ENCODE measurements around the gene DNHD1. TPM values are rescaled to one million over a fixed set of nuclear protein-coding genes. Genes with fewer than 3 reads are reported as not detected.

DNHD1 gene
- total and polyA plus RNA-seq, 9 of the 15 experiments (the other 6 are each of a cell fraction or from before 2014, with no cell fraction given) = 0.82 to 9.7 (median 3.8) TPM

GRCh38 chr11:6594142-6594768 lies 97.2 kb downstream of the DNHD1 start:
- Histone ChIP-seq H2AFZ (ENCODE audit: low read depth, low read length) (no peak overlapping the region), H3K4me1 (replicated peaks in 1 of 2; ENCODE audit: control insufficient read depth in 2 of 2, insufficient read depth in 2 of 2, low read length in 2 of 2) (peaks cover 0 to 2% of the 10 kb centered on the region in 2 experiments; a peak in 1 of 5 replicates), H3K27me3 (ENCODE audit: control insufficient read depth in 2 of 2, insufficient read depth in 2 of 2, low read length in 2 of 2) (no peaks in the 10 kb centered on the region), H3K9me1 (ENCODE audit: control insufficient read depth, insufficient read depth, low read length) (no peaks in the 10 kb centered on the region), H3K79me2 (ENCODE audit: control insufficient read depth, insufficient read depth, low read length) (peaks cover 10% of the 10 kb centered on the region; the same call in 2 of the 3 replicates), H3K9me3 (replicated peaks; ENCODE audit: control insufficient read depth, insufficient read depth, low read depth, low read length) (no peaks in the 10 kb centered on the region), H3K4me3 (no peak overlapping the region), H3K4me2 (ENCODE audit: insufficient read depth, low read length) (no peak overlapping the region), H3K9ac (ENCODE audit: insufficient read depth in 1 of 2, low read depth in 2 of 2, low read length in 2 of 2) (no peak overlapping the region), H3K27ac (ENCODE audit: extremely low read depth, low read depth, low read length) (no peak overlapping the region), H4K20me1 (replicated peaks; ENCODE audit: control insufficient read depth, insufficient read depth, low read length) (no peaks in the 10 kb centered on the region), H3K36me3 (ENCODE audit: control insufficient read depth, insufficient read depth, low read length) (peaks cover 56% of the 10 kb centered on the region)
- BruUV-seq (replicated peaks) = no TSS peak
- no peak; the same call in 2 of the 3 replicates for ATAC-seq
- no peak for DNase-seq (ENCODE audit: extremely low read depth in 1 of 4, low spot score in 3 of 4)
- in situ Hi-C loops (cut with MboI) = no loop called here
- 93% methylated on average over 3 of the region's 3 CpGs for WGBS (ENCODE audit: insufficient coverage, low coverage, missing lambda C conversion rate)
- no peak for FAIRE-seq
- intact Hi-C loops (cut with micrococcal nuclease) = no loop called here
- POLR2A ChIA-PET = interaction anchor here (0.8 to 3.5 kb wide), 6 partner anchors 10 to 63 kb away, joined by 3 to 17 read pairs (median 5); no protein-coding TSS in a partner anchor
- TF ChIP-seq ATF4 (CRISPR knock-in tag; IDR thresholded peaks at IDR 0.05) = no peak
- TF ChIP-seq FOXJ2 (tag; IDR thresholded peaks at IDR 0.05) = no peak
- TF ChIP-seq E4F1 (CRISPR knock-in tag; IDR thresholded peaks at IDR 0.05; ENCODE audit: borderline replicate concordance) = no peak
- TF ChIP-seq ZNF239 (CRISPR knock-in tag; IDR thresholded peaks at IDR 0.05) = no peak
- no peak for TF ChIP-seq ATF3 (IDR thresholded peaks at IDR 0.05)
- no peak for TF ChIP-seq ATF3 (CRISPR knock-in tag; conservative IDR thresholded peaks at IDR 0.05)
- no peak for TF ChIP-seq ZFPM2 (CRISPR knock-in tag; IDR thresholded peaks at IDR 0.05)
- CTCF ChIA-PET (ENCODE audit: low intra/inter-chr PET ratio) = no interaction called here
